Medulla oblongata (tissue), 1 donor: ENCODE results near the gene SMYD3.
"Not testable (repeated sequence)": the region's sequence is repeated elsewhere in the genome, so short reads cannot be mapped to it uniquely, and the experiment has no call there.

ENCODE experiments used
- DNase-seq: peaks from one replicate; pipeline ENCODE4 v3.0.0-alpha.2; 2015; ENCODE audit errors: extremely low spot score

The SMYD3 gene

DNA sequence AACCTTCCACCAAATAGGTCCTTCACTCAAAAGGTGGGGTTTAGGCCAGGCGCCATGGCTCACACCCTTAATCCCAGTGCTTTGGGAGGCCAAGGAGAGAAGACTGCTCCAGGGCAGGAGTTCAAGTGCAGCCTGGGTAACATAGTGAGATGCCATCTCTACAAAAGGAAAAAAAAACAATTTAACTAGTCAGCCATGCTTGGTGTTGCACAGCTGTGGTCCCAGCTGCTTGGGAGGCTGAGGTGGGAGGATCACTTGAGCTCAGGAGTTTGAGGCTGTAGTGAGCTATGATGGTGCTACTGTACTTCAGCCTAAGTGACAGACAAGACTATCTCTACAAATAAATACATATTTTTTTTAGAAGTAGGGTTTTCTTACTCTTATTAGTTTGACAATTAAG is 734.8 kb downstream of the SMYD3 start:
- DNase-seq: no peak

DNA sequence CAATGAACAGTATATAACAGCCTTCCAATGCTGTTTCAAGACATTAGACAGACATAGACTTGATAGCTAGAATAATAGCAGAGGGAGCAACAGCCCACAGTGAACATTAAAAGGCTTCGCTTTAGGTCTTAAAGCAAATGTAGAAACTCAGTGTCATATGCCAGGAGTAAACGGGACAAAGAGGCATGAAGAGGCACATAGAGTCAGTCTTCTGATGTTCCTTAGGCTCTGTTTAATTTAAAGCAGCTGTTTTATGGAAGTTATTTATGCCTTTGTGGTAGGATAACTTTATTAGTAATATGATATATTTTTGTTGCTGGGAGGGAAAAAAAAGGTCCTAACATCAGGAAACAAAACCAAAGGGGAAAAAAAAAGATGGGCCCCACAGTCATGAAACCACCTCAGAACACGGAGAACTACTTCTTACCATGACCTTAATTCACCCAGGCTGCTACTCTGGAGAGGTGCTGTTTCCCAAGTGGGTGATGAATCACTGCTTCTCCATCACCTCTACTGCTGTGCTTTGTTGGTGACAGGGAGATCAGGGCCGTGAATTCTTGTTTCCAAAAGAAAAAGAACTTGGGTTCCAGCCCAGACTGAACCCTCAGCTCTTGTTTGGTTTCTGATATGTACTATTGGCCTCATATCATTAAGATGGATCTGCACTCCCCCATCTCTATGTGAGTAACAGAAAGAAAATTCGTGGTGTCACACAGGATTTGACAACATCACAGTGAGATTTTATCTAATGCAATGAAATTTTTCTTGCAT is 735.4 kb downstream of the SMYD3 start:
- no peak for DNase-seq

DNA sequence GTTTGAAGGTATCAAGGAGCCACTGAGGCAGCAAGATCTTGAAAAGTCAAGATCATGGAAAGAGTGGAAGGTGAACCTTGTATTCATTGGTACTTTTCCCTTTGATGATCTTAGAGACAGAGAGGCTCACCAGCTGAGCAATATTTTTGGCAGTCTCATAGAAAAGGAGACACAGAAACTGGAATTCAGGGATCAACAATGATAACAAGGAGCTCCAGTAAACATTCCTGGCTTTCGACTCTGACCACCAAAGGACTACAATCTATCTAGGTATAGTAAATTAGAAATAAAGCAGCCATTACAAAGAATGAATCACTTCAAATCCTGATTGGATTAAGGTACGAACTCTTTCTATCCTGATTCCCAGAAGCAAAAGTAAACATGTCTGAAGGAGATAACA is 736.9 kb downstream of the SMYD3 start:
- DNase-seq: no peak

DNA sequence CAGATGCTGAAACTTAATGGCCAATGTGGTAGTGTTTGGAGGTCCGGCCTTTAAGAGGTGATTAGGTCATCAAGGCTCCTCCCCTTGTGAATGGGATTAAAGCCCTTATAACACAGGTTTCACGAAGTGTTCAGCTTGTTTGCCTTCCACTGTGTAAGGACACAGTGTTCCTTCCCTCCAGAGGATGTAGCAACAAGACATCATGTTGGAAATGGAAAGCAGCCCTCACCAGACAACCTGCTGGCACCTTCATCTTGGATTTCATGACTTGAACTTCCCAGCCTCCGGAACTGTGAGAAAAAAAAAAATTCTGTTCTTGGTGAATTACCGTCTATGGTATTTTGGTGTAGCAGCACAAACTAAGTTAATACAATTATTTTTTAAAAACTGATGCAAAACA is 738.5 kb downstream of the SMYD3 start:
- no peak for DNase-seq

DNA sequence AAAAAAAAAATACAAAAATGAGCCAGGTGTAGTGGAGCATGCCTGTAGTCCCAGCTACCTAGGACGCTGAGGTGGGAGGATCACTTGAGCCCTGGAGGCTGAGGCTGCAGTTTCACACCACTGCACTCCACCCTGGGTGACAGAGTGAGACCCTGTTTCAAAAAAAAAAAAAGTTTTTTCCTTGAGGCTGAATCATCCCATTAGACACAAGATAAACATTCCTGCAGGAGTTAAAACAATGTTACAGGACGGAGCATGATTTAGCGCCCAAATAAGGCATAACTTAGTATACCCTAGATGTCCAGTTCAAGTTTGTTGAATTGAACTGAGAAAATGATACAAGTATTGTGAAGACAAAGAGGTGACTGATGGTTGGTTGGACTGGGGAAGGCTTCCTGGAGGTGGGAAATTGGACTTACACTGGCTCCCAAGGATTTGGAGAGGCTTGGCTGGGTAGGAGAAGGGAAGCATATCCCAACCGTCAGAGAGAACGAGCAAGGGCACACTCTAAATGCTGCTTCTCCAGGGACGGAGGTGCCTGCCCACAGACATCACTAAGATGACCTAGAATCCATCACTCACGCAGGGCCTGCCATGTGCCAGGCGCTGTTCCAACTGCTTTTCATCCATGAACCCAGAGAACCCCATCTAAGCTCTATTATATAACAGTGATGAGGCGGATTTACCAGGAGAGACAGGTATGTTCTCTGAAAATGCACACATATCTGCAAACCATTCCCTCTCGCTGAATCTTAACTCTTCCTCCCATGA is 741.7 kb downstream of the SMYD3 start:
- DNase-seq: no peak

DNA sequence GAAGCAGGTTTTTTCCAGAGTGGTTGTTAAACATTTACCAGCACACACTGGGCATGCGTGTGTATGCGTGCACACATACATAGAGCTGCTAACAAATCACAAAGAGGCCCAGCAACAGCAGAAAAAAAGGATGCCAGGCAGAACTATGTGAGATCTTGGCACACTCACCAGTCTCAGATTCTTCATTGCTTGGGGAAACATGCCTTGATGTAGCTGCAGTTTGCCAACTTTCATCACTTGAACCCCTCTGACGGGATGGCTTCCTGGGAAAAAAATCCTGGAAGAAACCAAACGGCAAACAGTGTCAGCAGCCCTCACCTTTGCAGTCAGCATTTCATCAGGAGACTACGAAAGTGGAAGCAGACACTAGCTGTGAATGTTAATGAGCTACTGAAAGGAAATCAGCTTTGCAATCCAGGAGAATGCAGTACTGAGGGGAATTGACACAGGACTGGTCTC is 743.2 kb downstream of the SMYD3 start:
- DNase-seq: no peak

DNA sequence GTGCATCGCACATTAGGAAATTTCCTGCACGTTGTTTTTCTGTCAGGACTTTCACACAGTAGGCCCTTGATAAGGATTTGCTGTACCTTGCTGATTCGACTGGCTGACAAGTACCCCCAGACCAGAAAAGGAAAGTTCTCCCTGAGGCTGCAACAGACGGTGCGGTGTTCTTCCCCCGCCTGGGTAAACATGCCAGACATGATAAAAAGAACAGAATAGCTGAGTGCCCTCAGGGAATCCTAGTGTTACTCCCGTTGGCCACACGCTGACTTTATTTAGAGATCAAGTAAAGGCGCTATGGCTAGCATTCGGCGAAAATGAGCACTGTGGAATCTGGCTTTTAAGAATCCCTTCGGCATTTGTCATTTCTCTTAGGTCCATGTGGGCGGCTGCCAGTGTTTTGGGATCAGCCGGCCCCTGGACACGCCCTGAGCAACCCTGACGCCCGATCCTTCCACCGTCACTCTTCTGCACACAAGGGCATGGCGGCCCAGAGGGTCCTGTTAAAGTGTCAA is 744.6 kb downstream of the SMYD3 start:
- DNase-seq: no peak

DNA sequence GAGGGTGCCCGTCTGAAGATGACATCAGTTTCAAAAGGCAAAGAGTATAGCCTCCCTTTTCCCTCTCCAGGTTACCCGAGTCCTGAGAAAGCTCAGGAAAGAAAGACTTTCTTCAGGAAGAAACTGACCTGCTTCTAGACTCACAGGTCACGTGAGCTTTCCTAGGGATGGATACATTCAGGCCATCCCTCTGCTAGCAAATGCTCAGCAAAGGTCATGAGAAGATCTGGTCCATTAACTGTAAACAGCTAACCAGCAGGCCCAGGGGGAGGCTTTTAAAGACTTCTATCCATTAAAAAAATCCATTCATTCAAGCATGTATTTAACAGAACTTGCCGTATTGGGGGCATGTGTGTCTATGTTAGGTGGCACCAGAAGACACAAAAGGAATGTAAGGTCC is 746.8 kb downstream of the SMYD3 start:
- DNase-seq: no peak

DNA sequence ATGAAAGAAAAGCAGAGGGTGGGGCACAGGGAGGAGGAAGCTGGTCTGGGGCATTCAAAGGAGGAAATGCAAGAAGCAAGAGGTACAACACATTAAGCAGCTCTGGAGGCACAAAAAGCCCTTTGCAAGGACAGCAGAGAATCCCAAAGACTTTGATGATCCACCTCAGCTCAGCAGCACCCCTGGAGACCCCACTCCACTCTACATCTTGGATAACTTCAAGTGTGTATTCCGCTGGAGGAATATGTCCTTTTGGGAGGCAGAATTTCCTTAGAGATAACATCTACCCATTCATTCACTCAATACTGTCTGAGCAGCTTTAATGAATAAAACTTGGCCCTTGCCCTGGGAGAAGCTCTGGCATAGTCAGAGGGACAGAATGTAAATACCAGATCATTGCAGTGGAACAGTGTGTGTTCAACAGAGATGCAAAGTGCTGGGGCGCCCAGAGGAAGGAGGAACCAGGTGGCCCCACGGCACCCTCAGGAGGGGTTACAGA is 752.6 kb downstream of the SMYD3 start:
- DNase-seq: no peak

DNA sequence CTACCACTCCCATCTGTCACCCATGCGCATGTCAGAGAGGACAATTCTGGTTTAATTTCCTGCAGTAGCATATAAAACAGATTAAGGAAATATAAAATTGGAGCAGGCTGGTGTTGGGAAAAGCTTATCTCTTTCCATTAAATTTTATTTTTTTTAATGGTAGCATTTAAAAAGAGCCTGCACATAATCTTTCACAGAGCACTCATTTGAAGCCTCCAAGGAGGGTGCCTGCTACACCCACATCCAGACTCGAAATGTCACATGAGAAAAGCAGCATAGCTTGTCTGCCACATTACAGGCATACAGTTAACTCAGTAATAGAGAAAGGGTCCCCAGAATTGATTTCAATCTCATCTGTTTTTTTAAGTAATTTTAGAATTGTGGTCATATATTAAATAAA is 753.3 kb downstream of the SMYD3 start:
- no peak for DNase-seq

DNA sequence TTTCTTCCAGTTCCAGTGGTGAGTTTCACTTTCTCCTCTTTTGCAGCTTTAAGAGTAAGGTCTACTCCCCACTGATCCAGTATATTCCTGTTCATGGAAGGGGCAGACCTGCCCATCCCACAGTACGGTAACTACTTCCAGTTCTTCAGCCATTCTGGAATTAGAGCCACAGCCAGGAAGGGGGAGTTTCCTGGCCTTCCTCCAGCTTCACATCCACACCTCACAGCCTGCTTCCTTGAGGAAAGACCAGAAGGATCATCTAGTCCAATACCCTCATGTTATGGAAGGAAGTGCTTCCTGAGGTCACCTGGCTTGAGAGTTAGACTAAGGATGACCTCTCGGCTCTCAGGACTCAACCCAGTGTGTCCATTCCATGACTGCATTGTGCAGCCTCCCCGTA is 754.5 kb downstream of the SMYD3 start:
- no peak for DNase-seq

DNA sequence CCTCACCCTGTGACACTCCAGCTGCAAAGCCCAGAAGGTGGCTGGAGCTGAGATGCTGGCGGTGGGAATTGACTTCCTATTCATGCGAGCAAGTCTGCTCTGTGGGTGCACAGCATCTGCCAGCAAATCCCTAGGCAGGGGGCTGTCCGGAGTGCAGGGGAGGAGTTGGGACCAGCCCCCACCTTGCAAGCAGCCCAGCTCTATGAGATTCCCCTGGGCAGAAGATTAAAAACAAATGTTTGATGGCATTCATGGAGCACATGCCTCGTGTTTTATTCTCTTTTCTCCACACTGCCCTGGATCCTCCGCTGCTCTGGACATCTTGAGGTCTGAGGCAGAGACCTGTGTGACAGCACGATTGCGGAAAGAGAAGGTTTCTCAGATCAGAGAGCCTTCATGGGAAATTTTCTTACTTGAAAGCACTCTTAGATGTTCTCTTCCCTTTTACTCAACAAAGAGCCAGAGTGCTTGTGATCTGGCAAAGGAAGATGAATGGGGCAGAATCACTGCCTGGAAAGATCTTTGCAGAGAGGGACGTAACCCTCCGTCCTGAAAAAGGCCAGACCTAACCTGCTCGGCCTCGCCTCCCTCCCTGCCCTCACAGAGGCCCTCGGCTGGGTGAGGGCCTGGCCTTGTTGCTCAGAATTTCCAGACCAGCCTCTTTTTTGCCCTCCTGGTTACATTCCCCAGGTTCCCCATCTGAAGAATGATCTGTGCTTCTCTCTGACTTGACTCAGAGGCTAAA is 755.2 kb downstream of the SMYD3 start:
- no peak for DNase-seq

DNA sequence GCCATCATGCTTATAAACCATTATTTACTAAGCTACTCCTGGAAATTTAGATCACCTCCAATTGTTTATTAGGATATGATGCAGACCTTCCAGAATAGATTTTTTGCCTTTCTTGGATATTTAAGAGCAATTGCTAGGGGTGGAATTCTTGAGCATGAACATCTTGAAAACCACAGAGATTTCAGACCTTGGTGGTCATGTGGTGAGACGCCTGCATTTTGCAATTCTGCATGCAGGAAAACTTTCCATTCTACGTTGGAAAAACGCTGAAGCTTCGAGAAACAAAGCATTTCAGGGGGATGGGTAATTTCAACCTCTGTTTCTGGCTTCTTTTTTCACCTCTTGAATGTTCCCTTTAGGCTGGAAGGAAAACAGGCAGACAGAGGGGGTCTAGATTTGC is 756.0 kb downstream of the SMYD3 start:
- DNase-seq: no peak

DNA sequence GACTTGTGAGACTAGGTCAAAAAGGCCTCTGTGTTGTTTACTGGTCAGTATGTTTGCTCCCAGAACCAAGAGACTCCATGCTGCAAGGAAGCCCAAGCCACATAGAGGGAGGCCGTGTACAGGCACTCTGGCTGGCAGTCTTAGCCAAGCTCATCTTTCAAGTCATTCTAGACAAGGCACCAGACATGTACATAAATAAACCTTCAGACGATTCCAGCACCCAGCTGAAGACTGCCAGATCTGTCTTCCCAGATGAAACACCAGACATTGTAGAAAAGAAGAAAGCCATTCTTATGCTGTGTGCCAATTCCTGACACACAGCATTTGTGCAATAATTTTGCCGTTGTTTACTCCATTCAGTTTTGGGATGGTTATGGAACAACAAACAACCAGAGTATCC is 756.8 kb downstream of the SMYD3 start:
- no peak for DNase-seq

DNA sequence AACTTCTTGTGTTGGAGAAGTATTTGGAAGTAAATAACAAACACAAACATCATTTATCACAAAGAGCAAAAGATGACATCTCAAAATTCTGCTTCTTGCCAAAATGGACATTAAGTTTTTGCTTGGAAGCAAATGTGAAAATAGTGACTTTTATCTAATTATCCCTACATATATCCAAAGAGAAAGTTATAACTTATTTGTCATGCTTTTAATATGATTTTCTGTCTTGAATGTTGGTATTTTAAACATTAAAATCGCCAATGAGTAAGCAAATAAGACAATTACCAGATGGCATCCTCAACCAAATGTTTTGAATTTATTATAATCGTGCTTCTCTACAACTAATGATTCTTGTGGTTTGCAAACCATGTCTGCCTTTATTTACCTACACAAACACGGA is 758.0 kb downstream of the SMYD3 start:
- no peak for DNase-seq

DNA sequence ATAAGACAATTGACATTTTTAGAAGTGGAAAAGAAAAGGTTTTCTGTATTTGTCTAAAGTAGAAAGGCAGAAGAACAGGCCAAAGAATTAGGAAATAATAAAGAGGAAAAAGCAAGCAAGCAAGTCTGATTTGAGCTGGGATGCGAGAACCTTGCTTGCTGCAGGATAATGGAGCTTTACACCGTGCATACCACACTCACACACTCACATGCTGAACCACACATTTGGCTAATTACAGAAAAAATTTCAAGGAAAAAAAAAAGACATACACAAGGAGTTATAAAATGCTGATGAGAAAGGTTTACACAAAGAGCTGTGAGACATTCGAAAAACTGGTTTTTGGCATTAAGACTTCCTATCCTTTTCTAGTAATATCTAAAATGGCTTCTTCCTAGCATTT is 758.4 kb downstream of the SMYD3 start:
- no peak for DNase-seq

DNA sequence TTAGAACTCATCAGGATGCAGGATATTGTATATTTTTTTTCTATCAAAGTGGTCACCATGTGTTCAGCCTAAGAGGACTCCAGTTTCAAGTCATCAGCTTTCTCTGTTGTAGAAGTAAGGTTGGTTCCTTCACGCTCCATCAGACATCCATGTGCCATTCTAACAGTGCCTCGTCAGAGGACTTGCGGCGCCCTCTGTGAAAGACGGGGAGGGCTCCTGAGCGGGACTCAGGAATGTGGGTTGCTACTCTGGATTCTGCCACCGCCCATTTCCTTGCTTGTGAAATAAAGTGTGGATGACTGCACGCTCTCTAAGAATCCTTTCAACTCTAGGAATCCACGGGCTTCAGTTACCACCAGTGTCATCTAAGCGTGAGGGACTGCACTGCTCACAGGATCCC is 758.8 kb downstream of the SMYD3 start:
- no peak for DNase-seq

DNA sequence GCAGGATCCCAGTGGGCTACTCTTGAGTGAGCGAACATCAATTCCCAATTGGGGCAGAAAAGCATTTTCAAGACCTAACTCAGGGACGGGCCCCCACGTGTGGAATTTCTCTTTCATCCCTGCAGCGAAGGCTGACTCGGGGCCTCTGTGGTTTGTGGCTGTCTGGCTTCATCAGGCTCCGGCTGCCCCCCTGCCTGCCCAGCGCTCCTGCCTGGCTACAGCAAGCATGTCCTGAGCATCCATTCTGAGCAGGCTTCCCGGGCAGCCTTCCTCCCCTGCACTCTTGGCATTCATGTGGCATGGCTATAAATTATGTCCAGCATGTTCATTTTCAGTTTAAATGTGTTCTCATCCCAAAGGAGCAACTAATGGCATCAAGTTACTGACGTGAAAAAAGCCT is 764.2 kb downstream of the SMYD3 start:
- peak; percentile 7 for DNase-seq

DNA sequence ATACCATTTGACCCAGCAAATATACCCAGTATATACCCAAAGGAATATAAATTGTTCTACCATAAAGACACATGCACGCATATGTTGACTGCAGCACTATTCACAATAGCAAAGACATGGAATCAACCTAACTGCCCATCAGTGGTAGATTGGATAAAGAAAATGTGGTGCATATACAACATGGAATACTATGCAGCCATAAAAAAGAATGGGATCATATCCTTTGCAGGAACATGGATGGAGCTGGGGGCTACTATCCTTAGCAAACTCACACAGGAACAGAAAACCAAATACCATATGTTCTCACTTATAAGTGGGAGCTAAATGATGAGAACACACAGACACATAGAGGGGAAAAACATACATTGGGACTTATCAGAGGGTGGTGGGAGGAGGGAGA is 766.7 kb downstream of the SMYD3 start:
- not testable (repeated sequence) for DNase-seq

DNA sequence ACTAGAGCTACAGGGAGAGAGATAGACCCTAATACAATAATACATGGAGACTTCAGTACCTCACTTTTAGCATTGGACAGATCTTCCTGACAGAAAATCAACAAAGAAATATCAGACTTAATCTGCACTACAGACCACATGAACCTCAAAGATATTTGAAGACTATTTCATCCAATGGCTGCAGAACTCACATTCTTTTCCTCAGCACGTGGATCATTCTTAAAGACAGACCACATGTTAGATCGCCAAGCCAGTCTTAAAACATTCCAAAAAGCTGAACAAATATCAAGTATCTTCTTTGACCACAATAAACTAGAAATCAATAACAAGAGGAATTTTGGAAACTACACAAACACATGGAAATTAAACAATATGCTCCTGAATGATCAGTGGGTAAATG is 776.3 kb downstream of the SMYD3 start:
- no peak for DNase-seq

DNA sequence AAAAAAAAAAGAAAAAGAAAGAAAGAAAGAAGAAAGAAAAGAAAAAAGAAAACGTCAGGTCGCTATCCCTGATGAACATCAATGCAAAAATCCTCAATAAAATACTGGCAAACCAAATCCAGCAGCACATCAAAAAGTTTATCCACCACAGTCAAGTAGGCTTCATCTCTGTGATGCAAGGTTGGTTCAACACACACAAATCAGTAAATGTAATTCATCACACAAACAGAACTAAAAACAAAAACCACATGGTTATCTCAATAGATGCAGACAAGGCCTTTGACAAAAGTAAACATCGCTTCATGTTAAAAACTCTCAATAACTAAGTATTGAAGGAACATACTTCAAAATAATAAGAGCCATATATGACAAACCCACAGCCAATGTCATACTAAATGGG is 779.0 kb downstream of the SMYD3 start:
- DNase-seq: not testable (repeated sequence)

DNA sequence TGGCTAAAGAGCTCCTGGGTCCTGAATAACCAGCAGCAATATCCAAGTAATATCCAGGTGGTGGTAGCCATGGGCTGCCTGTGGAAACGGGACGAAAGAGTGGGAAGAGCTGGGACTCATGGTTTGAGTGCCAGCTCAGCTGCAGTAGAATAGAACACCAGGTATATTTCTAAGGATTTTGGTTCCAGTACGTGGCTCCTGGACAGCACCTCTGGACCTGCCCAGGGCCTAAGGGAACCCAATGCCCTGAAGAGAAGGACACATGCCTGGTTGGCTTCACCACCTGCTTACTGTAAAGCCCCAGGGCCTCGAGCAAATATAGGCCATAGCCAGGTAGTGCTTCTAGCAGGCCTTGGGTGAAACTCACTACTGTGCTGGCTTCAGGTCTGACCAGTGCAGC is 785.6 kb downstream of the SMYD3 start:
- DNase-seq: no peak
